C4-2B (cell line): ENCODE results near the gene SAMD7.

Experiments used
- ZFX ChIP-seq: fragments of 450-650 bp; IDR thresholded peaks from 2 replicates; pipeline ENCODE4 v1.6.1; 2017
- TF ChIP-seq, protein P1 (sequence below): fragments of 450-650 bp; conservative IDR thresholded peaks from 2 replicates; pipeline ENCODE4 v1.5.1; 2017; ENCODE audit warnings: mild to moderate bottlenecking

DNA sequence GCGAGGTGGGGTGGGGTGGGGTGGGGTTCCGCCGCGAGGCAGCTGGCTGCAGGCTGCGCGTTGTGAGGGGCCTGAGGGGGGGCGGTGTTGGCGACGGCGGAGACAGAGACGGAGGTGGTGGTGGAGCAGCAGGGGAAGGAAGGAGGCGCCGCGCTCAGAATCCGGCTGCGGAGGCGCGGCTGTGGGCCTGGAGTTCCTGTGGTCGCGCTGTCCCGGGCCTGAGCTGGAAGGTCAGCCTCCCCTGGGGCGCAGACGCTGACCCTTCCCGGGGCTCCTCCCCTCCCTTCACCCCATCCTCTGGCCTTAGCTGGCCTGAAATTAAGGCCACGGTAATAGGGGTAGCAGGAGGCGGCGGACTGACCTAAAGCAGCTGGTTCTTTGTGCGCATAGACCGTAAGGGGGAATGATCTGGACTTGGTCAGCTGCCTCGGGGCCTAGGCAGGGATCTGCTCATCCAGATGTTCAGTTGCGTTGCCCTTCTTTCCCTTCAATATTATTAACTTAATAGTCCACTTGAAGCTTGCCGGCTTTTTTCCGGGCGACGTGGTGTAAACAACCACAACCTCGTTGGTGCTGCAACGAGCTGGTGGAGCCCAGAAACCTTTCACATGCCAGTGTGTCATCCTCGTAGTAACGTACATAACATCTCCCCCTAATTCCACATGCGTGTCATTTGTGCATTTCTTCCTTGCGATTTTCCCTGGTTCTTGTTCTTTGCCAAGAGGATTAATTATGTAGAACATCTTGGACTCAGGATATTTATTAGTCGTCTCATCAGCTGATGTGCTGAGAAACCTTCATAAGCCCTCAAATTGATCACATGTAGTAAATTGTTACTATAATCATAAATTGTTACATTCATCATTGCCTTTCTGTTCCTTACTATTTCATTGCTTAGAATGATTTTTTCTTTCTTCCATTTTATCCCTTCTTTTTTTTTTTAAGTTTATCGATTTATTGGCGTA, 55.9 kb downstream of the SAMD7 start:
- TF ChIP-seq, protein P1, sequence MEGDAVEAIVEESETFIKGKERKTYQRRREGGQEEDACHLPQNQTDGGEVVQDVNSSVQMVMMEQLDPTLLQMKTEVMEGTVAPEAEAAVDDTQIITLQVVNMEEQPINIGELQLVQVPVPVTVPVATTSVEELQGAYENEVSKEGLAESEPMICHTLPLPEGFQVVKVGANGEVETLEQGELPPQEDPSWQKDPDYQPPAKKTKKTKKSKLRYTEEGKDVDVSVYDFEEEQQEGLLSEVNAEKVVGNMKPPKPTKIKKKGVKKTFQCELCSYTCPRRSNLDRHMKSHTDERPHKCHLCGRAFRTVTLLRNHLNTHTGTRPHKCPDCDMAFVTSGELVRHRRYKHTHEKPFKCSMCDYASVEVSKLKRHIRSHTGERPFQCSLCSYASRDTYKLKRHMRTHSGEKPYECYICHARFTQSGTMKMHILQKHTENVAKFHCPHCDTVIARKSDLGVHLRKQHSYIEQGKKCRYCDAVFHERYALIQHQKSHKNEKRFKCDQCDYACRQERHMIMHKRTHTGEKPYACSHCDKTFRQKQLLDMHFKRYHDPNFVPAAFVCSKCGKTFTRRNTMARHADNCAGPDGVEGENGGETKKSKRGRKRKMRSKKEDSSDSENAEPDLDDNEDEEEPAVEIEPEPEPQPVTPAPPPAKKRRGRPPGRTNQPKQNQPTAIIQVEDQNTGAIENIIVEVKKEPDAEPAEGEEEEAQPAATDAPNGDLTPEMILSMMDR, result no peak
- peak; percentile 84 for TF ChIP-seq ZFX
